ENCODE measurements around the gene IQSEC3.

Gene IQSEC3

GRCh38 chr12:84056-84455 is 17.5 kb downstream of the IQSEC3 start:
- H3K4me3 Mint-ChIP-seq: no peak overlapping the region
- peaks cover 26% of the 10 kb centered on the region for H3K27me3 Mint-ChIP-seq (ENCODE audit: low read depth)
- no peaks in the 10 kb centered on the region for H3K4me1 Mint-ChIP-seq (ENCODE audit: low read depth)
- H3K9me3 Mint-ChIP-seq: no peaks in the 10 kb centered on the region
- H3K36me3 Mint-ChIP-seq (ENCODE audit: low read depth): no peaks in the 10 kb centered on the region
- no peak overlapping the region for H3K27ac Mint-ChIP-seq

DNA sequence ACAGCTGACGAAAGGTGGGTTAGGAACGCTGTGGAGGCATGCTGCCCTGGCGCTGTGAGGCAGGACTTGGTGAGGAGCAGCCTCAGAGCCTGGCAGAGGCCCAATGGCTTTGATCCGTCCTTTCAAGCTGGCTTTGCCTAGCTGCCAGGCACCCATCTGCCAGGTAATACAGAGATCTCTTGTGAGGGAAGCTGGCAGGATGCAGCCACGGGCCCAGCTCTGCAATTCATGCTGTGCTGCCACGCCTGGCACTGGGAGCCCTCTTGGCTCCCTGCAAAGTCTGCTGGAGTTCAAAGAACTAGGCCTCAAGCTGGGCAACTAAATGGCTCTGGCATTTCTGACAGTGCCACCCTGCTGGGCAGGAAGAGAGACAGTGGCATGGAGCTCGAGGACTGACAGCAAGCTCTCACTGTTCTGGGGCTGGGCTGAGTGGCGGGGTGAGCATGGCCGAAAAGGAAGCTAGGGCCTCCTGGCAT is 18.7 kb downstream of the IQSEC3 start:
- Mint-ChIP-seq H3K36me3 (ENCODE audit: low read depth) (no peaks in the 10 kb centered on the region), H3K4me1 (ENCODE audit: low read depth) (no peaks in the 10 kb centered on the region), H3K27me3 (ENCODE audit: low read depth) (peaks cover 15% of the 10 kb centered on the region), H3K27ac (no peak overlapping the region), H3K9me3 (peaks cover 5% of the 10 kb centered on the region), H3K4me3 (no peak overlapping the region)

GRCh38 chr12:87315-87714 is 20.7 kb downstream of the IQSEC3 start:
- Mint-ChIP-seq H3K27me3 (ENCODE audit: low read depth) (no peaks in the 10 kb centered on the region), H3K4me1 (ENCODE audit: low read depth) (no peaks in the 10 kb centered on the region), H3K9me3 (peaks cover 8% of the 10 kb centered on the region), H3K4me3 (no peak overlapping the region), H3K27ac (no peak overlapping the region), H3K36me3 (ENCODE audit: low read depth) (no peaks in the 10 kb centered on the region)

- Mint-ChIP-seq H3K36me3 (ENCODE audit: low read depth) (no peaks in the 10 kb centered on the region), H3K27ac (no peak overlapping the region), H3K4me1 (ENCODE audit: low read depth) (no peaks in the 10 kb centered on the region), H3K9me3 (peaks cover 8% of the 10 kb centered on the region), H3K4me3 (no peak overlapping the region), H3K27me3 (ENCODE audit: low read depth) (no peaks in the 10 kb centered on the region)
Observed at GRCh38 chr12:87856-88255, 21.3 kb downstream of the IQSEC3 start.

DNA sequence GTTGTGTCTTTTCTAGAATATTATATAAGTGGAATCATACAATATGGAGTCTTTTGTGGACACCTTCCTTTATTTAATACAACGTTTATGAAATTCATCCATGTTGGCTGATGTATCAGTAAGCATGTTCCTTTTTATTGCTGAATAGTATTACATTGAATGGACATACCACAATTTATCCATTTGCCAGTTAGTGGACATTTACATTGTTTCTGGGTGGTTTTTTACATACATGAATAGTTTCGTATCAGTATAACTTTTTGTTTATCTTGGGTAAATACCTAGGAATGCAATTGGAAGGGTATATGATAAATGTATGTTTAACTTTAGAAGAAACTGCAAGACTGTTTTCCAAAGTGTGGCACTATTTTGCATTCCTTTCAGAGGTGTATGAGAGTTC is 23.1 kb downstream of the IQSEC3 start:
- H3K4me3 Mint-ChIP-seq: no peak overlapping the region

GRCh38 chr12:91213-91612 is 24.6 kb downstream of the IQSEC3 start:
- Mint-ChIP-seq H3K36me3 (ENCODE audit: low read depth) (no peaks in the 10 kb centered on the region), H3K27me3 (ENCODE audit: low read depth) (no peaks in the 10 kb centered on the region), H3K27ac (no peak overlapping the region), H3K9me3 (peaks cover 8% of the 10 kb centered on the region), H3K4me3 (no peak overlapping the region), H3K4me1 (ENCODE audit: low read depth) (no peaks in the 10 kb centered on the region)

More for the DNA sequence above, 23.1 kb downstream of the IQSEC3 start:
- Mint-ChIP-seq H3K9me3 (peaks cover 8% of the 10 kb centered on the region), H3K36me3 (ENCODE audit: low read depth) (no peaks in the 10 kb centered on the region), H3K27ac (no peak overlapping the region), H3K4me1 (ENCODE audit: low read depth) (no peaks in the 10 kb centered on the region), H3K27me3 (ENCODE audit: low read depth) (no peaks in the 10 kb centered on the region)

GRCh38 chr12:93266-94005 is 26.9 kb downstream of the IQSEC3 start:
- no peaks in the 10 kb centered on the region for H3K27me3 Mint-ChIP-seq (ENCODE audit: low read depth)
- H3K4me3 Mint-ChIP-seq: no peak overlapping the region
- peaks cover 8% of the 10 kb centered on the region for H3K9me3 Mint-ChIP-seq
- no peak overlapping the region for H3K27ac Mint-ChIP-seq
- no peaks in the 10 kb centered on the region for H3K36me3 Mint-ChIP-seq (ENCODE audit: low read depth)
- H3K4me1 Mint-ChIP-seq (ENCODE audit: low read depth): no peaks in the 10 kb centered on the region

DNA sequence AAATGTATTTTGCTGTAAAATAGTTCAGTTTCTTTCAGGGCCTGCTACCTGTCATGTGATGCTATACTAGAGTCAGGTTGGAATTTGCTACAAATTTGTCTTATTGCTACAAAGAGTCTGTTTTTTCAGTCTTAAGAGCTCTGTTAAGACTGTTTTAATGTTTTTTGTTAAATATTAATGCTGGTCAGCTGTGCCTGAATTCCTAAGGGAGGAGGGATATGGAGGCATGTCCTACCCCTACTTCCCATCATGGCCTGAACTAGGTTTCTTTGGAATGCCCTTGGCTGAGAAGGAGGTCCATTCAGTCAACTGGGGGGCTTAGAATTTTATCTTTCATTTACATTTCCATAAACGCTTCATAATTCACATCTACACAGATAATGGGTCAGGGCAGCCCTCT is 30.0 kb downstream of the IQSEC3 start:
- H3K4me1 Mint-ChIP-seq (ENCODE audit: low read depth): no peaks in the 10 kb centered on the region
- no peaks in the 10 kb centered on the region for H3K9me3 Mint-ChIP-seq
- no peaks in the 10 kb centered on the region for H3K27me3 Mint-ChIP-seq (ENCODE audit: low read depth)
- H3K27ac Mint-ChIP-seq: no peak overlapping the region
- no peaks in the 10 kb centered on the region for H3K36me3 Mint-ChIP-seq (ENCODE audit: low read depth)
- no peak overlapping the region for H3K4me3 Mint-ChIP-seq

DNA sequence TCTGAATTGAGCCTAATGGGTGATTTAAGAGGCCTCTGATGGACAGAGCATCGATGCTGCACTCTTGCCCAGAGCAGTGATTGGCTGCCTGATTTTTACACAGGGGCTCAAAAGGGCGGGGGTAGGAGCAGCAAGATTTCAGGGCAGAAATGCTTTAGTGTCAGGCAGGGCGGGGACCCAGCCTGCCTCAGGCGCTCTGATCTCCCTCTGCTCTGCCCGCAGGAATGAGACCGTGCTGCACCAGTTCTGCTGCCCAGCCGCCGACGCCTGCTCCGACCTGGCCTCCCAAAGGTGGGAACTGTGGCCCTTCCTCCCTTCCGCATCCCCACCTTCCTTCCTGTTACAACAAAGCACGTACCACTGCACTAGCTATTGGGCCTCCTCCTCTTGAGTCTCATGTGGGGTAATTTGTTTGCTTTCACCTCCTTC is 32.4 kb downstream of the IQSEC3 start:
- H3K27me3 Mint-ChIP-seq (ENCODE audit: low read depth): no peaks in the 10 kb centered on the region

DNA sequence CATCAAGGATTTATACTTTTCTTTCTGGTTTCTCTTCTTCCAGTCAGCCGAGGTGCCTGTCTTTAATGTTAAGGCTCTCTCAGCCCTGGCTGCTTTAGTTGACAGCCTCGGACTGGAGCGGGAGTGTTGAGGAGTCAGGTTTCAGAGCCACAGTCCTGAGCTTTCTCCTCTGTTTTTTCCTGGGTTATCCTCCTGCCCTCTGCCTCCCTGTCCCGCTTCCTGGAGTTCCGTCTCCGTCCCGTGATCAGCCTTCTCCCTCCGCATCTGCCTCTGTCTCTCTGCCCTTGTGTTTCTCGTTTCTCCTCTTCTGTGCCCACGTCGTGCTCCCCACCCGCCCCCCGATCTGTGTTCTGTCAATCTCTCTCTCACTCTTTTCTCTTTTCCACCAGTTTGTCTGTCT is 33.0 kb downstream of the IQSEC3 start:
- Mint-ChIP-seq H3K9me3 (peaks cover 4% of the 10 kb centered on the region), H3K4me1 (ENCODE audit: low read depth) (no peaks in the 10 kb centered on the region), H3K36me3 (ENCODE audit: low read depth) (no peaks in the 10 kb centered on the region), H3K27ac (no peak overlapping the region), H3K4me3 (no peak overlapping the region), H3K27me3 (ENCODE audit: low read depth) (no peaks in the 10 kb centered on the region)

More for the DNA sequence above, 32.4 kb downstream of the IQSEC3 start:
- peaks cover 2% of the 10 kb centered on the region for H3K9me3 Mint-ChIP-seq
- no peak overlapping the region for H3K27ac Mint-ChIP-seq
- H3K4me3 Mint-ChIP-seq: no peak overlapping the region
- H3K36me3 Mint-ChIP-seq (ENCODE audit: low read depth): no peaks in the 10 kb centered on the region
- H3K4me1 Mint-ChIP-seq (ENCODE audit: low read depth): no peaks in the 10 kb centered on the region

GRCh38 chr12:101969-102878 is 35.7 kb downstream of the IQSEC3 start:
- Mint-ChIP-seq H3K27ac (no peak overlapping the region), H3K4me1 (ENCODE audit: low read depth) (no peaks in the 10 kb centered on the region), H3K9me3 (peaks cover 4% of the 10 kb centered on the region), H3K4me3 (no peak overlapping the region), H3K27me3 (ENCODE audit: low read depth) (no peaks in the 10 kb centered on the region), H3K36me3 (ENCODE audit: low read depth) (no peaks in the 10 kb centered on the region)

DNA sequence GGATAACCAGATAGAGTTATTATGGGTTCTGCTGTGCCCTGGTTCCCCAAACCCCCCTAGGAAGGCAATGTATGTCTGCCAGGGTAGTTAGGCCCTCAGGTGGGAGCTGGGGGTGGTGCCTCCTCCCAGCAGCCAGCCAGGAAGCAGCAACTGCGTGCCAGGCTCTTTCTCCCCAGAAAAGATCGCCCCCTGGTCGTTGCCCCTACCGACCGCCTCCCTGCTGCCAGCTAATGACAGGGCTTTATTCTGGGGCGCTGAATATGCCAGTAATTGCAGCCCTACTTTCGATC is 36.3 kb downstream of the IQSEC3 start:
- Mint-ChIP-seq H3K4me3 (no peak overlapping the region), H3K36me3 (ENCODE audit: low read depth) (no peaks in the 10 kb centered on the region), H3K9me3 (peaks cover 4% of the 10 kb centered on the region), H3K4me1 (ENCODE audit: low read depth) (no peaks in the 10 kb centered on the region), H3K27me3 (ENCODE audit: low read depth) (no peaks in the 10 kb centered on the region), H3K27ac (no peak overlapping the region)

DNA sequence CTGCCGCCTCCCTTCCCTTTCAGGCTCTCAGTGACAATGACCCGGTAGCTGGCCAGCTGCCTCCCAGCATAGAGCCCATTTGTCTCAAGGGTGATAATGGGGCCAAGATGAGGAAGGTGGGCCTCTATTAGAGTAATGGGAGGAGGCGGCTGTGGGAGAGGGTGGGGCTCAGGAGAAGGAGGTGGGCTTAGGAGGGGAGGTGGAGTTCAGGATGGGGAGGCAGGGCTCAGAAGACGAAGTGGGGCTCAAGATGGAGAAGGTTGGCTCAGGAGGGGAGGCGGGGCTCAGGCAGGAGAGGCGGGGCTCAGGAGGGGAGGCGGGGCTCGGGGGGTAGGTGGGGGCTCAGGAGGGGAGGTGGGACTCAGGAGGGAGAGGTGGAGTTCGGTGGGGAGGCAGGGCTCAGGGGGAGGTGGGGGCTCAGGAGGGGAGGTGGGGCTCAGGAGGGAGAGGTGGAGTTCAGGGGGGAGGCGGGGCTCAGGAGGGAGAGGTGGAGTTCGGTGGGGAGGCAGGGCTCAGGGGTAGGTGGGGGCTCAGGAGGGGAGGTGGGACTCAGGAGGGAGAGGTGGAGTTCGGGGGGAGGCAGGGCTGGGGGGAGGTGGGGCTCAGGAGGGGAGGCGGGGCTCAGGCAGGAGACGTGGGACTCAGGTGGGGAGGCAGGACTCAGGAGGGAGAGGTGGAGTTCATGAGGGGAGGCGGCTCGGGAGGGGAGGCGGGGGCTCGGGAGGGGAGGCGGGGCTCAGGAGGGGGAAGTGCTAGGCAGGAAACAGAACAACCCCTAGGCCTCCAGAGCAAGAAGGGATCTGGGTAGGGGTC is 36.8 kb downstream of the IQSEC3 start:
- Mint-ChIP-seq H3K4me3 (no peak overlapping the region), H3K27ac (no peak overlapping the region), H3K27me3 (ENCODE audit: low read depth) (no peaks in the 10 kb centered on the region), H3K4me1 (ENCODE audit: low read depth) (no peaks in the 10 kb centered on the region), H3K9me3 (peaks cover 4% of the 10 kb centered on the region), H3K36me3 (ENCODE audit: low read depth) (no peaks in the 10 kb centered on the region)

- peaks cover 4% of the 10 kb centered on the region for H3K9me3 Mint-ChIP-seq
- peaks cover 4% of the 10 kb centered on the region for H3K4me1 Mint-ChIP-seq (ENCODE audit: low read depth)
- no peak overlapping the region for H3K4me3 Mint-ChIP-seq
- peaks cover 2% of the 10 kb centered on the region for H3K27me3 Mint-ChIP-seq (ENCODE audit: low read depth)
- no peak overlapping the region for H3K27ac Mint-ChIP-seq
- H3K36me3 Mint-ChIP-seq (ENCODE audit: low read depth): no peaks in the 10 kb centered on the region
Observed at GRCh38 chr12:104551-105081, 38.0 kb downstream of the IQSEC3 start.
